HT1080 (cell line): ENCODE measurements around the gene CCM2L. TPM values are rescaled to one million over a fixed set of nuclear protein-coding genes. Genes with fewer than 3 reads are reported as not detected.
A peak's percentile ranks its signal among the peaks of the same experiment; 100 is the strongest.

ENCODE experiments used
- DNase-seq: peaks from one replicate; pipeline ENCODE4 v3.0.0-alpha.2; 2015; ENCODE audit warnings: low read depth
- polyA plus RNA-seq, 2 experiments: library from polyadenylated mRNA; depleted of rRNA; stranded (reverse); fragments of >200 nt; gene quantifications; 2 replicates each; pipeline ENCODE4 v1.2.3, GENCODE V29; 2015
- total RNA-seq: library from RNA; depleted of rRNA; stranded (reverse); fragments of >200 nt; shearing (Covaris generic); gene quantifications from 2 replicates; pipeline ENCODE4 v1.2.3, GENCODE V29; 2014; rRNA removed

CCM2L gene
- 0.03 TPM in 1 of 2 replicates, not detected in the other for total RNA-seq
- 0.13 TPM in 1 of 2 replicates, not detected in the other for polyA plus RNA-seq (2015; cell fraction: cytosol; rRNA removed)
- not detected in 2 replicates for polyA plus RNA-seq (2015; cell fraction: nucleus; rRNA removed)

DNA sequence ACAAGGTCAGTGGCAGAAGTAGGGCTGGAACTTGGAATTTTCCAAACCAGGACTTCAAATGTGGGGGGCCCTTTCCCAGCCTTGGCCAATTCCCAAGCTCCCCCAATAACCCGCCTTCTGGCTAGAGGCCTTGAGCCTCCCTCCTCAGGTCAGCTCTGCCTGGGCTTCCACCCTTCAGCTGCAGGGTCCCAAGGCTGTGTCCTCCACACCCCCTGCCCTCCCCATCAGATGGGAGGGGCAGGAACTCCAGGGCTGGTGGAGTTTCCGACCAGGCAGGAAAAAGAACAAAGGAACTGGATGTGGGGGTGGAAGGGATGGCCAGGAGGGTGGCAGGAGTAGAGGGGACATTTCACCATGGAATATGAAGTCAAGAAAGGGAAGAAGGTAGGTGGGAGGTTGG lies at the start of gene CCM2L:
Gene CCM2L, plus strand, starts transcription at position 338 of the 400 bp plus-strand sequence. Its CDS starts 17 bp downstream, at position 355.
- no peak for DNase-seq

DNA sequence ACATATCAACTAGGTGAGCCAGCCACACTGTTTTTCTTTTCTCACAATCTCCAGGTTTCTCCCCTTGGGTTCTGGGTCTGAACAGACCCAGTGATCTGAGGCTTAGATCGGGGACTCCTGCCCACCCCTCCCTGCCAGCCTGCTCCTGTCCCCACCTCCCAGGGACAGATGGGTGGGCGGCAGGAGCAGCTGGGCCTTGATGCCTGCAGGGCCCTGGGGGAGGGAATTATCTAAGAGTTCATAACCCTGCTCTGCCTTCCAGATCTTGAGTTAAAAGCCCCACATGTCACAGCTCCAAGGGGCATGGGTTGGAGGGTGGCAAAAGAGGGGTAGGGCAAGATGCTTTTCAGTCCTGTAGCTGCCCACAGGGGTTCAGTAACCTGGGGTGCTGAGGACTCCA lies 47.5 kb upstream of the CCM2L start:
- DNase-seq, result no peak

DNA sequence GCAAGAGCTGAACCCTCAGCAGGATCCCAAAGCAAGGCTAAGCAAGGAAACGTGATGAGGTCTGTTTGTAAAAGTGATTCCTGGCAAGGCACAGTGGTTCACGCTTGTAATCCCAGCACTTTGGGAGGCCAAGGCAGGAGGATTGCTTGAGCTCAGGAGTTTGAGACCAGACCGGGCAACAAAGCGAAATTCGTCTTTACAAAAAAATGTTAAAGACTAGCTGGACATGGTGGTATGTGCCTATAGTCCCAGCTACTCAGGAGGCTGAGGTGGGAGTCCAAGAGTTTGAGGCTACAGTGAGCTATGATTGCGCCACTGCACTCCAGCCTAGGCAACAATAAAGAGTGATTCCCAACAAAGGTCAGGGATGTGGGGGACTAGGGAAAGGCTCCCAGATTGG lies 46.3 kb upstream of the CCM2L start:
- DNase-seq, result no peak

DNA sequence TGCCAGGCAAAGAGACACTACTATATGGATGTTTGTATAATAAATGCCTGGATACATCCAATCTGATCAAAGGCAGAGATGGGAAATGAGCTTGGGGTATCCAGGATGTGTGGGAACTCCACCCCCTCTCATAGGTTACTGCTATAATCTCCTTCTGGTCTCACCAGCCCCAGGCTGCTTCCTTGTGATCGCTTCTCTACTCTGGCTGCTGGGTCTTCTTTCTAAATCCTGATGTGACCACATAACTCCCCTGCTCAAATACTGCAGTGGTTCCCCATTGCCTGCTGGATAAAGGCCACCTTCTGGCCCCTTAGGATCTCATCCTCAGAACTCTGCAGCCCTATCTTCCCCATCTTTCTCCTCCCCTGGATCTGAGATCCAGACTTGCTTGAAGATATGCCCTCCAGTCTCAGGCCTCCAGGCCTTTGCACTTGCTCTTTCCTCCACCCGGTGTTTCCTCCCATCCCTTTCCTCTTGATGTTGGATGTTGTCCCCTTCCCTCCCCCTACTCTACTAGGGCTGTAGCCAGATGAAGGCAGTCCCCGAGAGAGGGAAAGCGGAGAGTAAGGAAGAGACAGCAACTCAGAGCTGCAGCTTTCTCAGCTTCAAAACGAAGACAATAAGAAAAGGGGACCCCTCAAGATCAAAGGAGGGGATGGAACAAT lies 43.1 kb upstream of the CCM2L start:
- DNase-seq, result no peak

DNA sequence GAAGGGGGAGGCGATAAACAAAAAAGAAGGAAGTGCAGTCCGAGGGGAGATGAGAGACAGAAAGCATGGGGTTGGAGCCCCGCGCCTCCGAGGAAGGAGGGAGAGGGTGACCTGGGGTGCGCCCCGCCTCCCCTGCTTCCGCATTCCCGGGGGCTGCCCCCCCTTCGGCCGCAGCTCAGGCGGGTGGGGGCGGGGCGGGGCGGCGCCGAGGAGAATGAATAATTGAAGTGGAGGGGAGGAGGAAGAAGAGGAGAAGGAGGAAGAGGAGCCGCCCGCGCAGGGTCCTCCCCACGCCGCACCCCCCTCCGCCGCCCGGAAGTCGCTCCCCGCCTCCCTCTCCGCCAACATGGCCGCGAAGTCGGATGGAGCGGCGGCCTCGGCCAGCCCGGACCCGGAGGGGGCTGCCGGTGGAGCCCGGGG lies 42.4 kb upstream of the CCM2L start, which contains the start of gene XKR7:
Gene XKR7, plus strand, starts transcription at position 322 of the 420 bp plus-strand sequence. Its CDS starts 25 bp downstream, at position 347.
- no peak for DNase-seq

DNA sequence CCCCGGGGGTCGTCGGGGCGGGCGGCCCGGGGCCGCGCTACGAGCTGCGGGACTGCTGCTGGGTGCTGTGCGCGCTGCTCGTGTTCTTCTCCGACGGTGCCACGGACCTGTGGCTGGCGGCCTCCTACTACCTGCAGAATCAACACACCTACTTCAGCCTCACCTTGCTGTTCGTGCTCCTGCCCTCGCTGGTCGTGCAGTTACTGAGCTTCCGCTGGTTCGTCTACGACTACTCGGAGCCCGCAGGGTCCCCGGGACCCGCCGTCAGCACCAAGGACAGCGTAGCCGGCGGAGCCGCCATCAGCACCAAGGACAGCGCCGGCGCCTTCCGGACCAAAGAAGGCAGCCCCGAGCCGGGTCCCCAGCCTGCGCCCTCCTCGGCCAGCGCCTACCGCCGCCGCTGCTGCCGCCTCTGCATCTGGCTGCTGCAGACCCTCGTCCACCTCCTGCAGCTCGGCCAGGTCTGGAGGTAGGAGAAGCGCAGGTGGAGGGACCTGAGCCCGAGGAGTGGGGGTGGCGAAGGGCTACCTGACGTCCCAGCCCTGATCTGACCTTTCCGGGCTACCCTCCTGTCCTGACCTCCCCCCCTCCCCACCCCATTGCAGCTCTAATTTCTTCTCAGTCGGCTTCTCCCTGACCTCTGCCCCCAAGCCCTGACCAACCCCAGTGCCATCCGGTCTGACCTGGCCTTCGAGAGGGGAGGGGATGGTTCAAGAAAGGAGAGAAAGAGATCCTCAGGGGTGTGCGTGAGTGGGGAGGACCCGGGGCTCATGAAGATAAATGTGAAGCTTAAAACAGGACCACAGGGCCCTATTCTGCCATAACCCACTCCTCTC lies 41.7 kb upstream of the CCM2L start:
- peak; percentile 56 for DNase-seq

DNA sequence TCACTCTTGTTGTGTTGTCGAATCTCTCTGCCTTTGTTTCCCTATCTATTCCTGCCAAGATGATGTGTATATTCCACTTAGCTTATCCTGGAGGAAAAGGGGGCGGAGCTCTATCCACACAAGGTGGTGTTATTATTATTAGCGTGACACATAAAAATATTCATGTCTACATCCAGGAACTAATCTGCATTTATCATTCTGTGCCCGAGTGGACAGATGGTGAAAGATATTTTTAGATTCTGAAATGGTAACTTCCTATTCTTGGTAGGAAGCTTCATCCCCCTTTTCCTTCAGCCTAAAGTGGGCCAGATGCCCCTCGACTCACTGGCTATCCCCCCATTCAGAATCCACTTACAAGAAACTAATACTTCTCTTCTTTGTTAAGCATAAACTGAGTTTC lies 40.2 kb upstream of the CCM2L start:
- no peak for DNase-seq

DNA sequence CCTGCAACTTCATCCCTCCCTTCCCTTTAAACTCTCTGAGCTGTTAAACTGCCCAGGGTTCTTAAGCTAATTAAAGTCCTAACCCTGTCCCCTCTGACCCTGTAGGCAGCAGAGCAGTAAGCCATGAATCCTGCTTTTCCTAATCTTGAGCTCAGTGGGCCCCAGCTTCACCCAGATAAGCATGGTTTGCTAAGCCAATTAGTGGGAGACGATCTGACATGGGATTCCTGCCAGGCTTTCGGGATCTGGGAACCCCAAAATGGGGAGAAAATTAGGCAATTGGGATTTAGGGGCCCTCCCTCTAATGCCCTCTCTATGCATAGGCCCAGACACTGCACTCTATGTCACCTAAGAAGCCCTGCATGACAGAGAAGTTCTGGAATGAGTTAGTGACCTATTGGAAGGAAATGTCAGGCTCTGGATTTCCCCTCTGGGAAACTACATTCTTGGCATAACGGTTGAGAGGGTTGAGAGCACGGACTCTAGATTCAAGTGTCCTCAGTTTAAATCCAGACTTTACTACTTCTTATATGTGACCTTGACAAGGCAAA lies 37.7 kb upstream of the CCM2L start:
- DNase-seq, result no peak

DNA sequence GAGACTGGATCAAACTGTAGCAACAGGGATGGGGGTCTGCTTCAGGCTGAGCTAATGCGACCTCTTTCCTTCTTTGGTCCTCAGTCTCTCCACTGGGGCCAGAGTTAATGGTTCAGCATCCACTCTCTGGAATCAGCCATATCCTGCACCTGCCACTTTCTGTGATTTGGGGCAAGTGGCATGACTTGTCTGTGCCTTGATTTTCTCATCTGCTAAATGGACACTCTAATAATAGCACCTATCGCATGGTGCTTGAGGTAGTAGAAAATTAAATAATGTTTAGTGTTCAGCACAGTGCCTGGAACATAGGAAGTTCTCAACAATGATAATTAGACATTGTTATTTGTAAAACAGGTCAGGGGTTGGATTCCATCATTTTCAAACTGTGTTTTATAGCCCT lies 35.9 kb upstream of the CCM2L start:
- DNase-seq, result no peak

DNA sequence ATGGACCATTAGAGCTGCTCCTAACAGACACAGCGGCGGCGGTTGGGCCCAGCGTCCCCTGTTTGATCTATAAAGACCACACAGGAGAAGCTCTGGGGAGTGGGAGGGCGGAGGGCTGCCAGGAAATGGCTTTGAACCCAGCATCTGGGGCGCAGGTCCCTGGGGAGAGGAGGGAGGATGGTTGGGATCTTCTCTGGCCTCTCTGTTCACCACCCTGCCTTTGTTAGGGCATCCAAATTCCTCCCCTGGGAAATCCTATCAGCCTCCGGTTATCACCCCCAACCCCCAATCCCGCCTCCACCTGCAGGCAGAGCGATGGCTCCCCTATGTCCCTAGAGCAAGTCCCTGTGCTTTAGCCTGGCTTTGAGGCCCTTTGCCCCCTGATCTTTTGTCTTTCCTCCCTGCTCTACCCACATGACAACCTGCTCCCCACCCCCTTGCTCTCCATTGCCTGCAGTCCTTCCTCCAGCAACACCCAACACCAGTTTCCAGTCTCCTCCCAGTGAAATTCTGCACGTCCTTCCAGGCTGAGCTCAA lies 35.2 kb upstream of the CCM2L start:
- DNase-seq, result no peak

DNA sequence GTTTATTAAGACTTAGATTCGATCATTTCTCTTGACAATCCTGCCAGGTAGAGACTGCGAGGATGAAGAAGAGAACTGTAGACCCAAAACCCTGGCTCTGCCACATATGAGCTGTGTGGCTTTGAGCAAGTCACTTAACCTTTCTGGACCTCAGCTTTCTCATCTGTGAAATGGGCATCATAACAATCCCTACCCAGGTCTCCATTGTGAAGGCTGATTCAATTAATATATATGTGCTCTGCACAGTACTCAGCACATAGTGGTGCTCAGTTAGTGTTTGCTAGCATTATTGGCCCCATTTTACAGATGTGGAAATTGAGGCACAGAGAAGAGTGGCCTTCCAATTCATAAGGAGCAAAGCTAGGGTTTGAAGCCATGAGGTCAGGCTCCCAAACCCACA lies 34.4 kb upstream of the CCM2L start:
- DNase-seq, result no peak

DNA sequence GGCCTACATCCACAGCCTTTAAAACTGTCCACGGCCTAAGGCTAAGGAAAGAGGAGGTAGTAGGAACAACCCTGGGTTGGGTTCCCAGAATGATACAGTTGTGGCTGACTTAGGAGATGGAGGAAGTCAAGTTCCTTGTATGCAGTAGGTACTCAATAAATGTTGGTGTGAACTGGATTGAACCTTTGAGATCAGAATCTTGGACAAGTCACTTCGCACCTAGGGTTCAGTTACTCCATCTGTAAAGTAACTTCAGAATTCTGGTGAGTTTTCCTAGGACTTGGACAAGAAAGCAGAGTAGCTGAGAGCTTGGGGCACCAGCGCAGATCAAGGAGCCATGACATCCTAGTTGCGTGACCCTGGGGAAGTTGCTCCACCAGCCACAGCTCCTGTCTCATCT lies 33.2 kb upstream of the CCM2L start:
- DNase-seq, result no peak

DNA sequence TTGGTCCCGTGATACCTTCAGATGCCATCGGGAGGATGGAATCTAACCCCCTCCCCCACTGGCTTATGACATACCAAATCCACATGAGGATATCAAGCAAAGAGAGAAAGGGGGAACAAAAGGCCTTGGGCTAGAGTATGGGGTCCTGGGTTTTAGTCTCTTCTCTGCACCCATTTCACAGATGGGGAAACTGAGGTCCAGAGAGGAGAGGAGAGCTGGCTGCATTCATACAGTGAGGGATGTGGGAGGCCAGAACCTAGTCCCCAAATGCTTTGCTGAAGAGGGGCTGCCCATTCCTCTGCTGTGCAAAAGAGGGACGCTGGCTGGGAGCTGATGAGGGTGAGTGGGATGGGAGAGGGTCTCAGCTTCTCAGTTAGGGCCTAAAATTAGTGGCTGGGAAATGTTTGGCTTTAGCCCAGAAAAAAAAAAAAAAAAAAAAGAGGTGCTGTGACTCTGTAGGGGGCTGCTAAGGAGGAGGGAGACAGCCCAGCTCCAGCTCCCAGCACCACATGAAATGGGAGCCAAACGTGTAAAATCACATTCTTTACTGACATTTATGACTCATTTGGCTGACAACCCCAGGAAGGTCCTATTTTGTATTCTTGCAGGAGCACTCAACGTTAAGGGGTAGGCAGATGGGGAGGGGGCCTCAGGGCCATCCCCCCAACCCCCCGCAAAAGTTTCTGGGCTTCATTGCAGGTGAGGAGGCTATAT lies 30.4 kb upstream of the CCM2L start:
- no peak for DNase-seq

DNA sequence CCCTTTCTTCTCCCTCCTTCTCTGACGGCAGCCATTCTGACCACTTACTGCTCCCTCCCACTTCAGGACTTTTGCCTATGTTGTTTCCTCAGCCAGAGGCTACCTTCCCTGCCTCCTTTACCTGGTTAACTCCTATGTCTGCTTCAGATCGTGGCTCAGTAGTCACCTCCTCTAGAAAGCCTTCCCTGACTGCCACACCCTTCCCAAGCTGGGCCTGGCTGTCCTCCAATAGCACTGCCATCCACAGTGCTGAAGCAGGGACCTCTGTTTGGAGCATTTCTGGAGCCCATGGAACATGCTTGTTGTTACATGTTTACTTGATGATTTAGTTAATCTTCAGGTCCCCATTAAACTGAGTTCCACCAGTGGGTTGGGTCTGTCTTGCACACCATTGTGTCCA lies 28.5 kb upstream of the CCM2L start:
- DNase-seq, result no peak

DNA sequence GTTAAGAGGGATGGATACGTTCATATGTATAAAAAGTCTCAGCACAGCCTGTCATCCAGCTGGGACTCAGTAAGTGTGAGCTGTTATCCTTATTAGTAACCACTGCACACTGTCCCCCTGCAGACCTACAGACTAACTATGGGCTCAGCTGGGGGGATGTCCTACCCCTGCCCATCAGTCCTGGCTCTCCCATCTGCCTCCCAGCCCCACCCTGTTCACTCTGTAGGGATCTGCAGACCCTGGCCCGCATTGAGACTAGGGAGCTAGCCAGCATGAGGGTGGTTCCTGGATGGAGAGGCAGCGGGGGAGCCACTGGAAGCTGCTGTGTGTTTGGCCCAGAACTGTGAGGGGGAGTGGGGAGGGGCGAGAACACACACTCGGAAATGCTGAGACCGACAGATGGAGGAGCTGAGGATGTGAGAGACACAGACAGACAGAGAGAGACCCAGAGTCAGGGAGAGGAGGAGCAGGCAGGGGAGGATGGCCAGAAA lies 25.2 kb upstream of the CCM2L start:
- DNase-seq, result no peak

DNA sequence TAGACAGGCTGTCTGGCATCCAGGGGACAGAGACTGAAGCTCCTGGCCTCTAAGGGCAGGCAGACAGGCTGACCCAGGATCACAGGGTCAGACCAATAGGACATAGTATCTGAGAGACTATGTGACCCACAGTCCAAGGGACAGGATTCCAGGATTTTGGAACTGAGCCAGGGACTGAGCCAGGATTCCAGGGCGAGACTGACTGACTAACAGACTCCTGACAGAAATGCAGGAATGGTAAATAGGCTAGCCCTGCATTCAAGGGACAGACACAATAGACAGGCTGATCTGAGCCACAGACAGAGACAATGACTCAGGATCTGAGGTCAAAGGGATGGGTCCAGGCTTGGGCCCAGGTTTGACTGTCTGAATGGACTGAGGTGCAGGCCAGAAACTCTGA lies 22.5 kb upstream of the CCM2L start:
- peak; percentile 13 for DNase-seq

DNA sequence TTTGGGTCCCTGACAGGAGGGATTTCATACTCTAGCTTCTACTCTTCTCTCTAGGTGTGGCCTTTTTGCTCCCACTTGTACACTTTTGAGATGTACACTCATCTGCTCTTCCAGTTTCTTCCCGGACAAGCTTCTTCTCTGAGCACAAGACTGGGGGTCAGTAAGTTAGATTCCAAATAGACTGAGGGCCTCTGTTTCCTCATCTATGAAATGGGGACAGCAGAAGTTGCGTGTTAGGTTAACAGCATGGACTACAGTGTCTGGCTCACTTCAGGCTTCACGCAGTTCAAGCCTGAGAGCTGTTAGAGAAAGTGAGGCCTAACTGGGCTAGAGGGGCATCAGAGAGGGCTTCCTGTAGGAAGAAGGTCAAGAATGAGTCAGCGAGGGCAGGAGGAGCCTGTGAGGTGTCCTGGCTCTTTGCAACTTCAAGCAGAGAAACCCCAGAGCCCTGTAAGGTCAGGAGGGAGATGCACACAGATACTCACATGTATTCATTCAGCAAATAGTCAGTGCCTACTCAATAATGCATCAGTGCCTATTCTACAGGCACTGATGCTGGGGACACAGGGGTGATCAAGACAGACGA lies 21.7 kb upstream of the CCM2L start:
- DNase-seq, result no peak

DNA sequence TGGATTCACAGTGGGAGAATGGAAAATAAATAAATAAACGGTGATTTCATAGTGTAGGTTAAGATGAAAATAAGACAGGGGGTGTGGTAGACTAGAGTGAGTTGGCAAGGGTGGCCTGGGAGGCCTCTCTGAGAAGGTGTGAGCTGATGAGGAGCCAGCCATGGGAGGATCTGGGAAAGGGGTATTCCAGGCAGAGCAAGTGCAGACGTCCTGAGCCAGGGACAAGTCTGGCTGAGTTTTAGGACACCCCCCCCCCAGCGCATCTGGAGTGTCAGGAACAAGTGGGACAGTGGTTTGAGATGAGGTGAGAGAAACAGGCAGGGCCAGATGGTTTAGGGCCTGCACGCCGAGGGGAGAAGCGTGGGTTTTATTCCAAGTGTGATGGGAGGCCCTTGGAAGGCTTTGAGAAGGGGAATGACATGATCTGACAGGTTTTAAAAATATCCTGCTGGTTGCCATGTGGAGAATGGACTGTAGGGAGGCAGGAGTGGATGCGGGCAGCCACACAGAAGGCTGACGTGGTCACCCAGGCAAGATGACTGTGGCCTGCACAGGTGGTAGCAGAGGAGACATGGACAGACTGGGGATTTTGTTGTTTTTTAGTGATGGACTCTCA lies 21.1 kb upstream of the CCM2L start:
- DNase-seq, result no peak

DNA sequence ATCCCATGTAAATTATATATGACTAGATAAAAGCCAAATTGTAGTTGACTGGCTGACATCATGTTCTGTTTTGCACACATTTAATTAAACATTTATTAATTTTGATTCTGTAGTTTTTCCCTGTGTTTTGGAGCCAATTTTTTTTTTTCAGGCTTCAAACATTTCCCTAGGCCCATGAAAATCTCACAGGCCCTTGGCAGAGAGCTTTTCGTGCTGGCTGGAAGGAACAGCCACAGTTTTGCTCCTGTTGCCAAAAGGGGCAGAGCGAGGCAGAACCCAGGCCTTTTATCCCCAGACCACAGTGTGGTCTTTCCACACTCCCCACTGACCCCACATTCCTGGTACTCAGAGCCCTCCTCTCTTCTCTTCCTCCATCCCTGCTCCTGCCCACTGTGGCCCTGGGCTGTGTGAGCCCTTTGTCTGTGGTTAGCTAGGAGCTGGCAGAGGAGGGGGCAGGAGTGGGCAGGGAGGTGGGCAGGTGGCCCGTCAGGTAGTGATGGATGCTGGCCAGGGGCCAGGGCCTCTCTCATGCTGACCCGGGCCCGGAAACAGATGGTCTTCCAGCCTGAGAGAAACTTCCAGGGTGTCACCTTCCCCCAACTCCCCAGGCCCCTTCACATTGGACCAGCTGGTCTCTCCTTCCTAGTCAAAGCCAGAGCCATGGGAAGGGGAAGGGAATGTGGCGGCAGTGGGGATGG lies 19.4 kb upstream of the CCM2L start:
- no peak for DNase-seq

DNA sequence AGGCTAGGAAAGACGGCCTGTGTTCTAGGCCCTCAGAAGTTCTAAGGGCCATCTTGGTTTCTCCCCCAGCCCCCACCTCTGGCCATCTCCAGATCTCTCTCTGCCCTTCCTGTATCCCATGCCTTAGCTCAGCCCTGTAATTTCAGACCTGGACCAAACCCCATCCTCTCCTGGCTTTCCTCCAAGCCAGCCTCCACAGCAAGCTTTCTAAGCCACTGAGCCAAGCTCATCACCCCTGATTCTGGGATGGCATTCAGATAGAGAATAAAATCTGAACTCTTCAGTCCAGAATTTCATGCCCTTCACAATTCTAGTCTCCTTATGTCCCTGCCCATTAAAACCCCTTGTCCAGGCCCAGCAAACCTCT lies 18.9 kb upstream of the CCM2L start:
- no peak for DNase-seq
